ENCODE results near the gene KIF3C.
"Not testable (repeated sequence)": the region's sequence is repeated elsewhere in the genome, so short reads cannot be mapped to it uniquely, and the experiment has no call there.

KIF3C gene

GRCh38 chr2:25960920-25961319 is 21.4 kb downstream of the KIF3C start:
- Histone ChIP-seq H3K36me3 (replicated peaks in 1 of 2; ENCODE audit: control insufficient read depth in 2 of 2, insufficient read depth in 2 of 2, low read length in 2 of 2) (peaks cover 8 to 45% of the 10 kb centered on the region in 2 donors), H3K9me3 (replicated peaks in 1 of 2; ENCODE audit: control insufficient read depth in 2 of 2, insufficient read depth in 1 of 2, low read depth in 1 of 2, low read length in 2 of 2) (no peaks in the 10 kb centered on the region), H3K4me2 (ENCODE audit: insufficient read depth, low read length, poor library complexity, severe bottlenecking) (no peak overlapping the region), H3K23ac (ENCODE audit: low read depth, low read length, poor library complexity) (no peak overlapping the region), H3K4ac (ENCODE audit: low read length) (no peak overlapping the region), H4K91ac (ENCODE audit: low read depth, low read length, poor library complexity) (no peak overlapping the region), H2BK15ac (ENCODE audit: low read length) (no peak overlapping the region), H3K27ac (replicated peaks; ENCODE audit: low read length) (no peak overlapping the region), H2BK120ac (ENCODE audit: low read depth, low read length) (no peak overlapping the region), H3K18ac (ENCODE audit: low read length) (no peak overlapping the region), H2BK12ac (ENCODE audit: low read length) (no peak overlapping the region), H3K79me1 (ENCODE audit: low read depth, low read length) (peaks cover 3% of the 10 kb centered on the region), H3K27me3 (ENCODE audit: control insufficient read depth in 3 of 3, insufficient read depth in 3 of 3, low read depth in 1 of 3, low read length in 3 of 3) (no peaks in the 10 kb centered on the region), H4K8ac (ENCODE audit: low read depth, low read length) (no peak overlapping the region), H3K9ac (ENCODE audit: low read depth, low read length, poor library complexity) (no peak overlapping the region), H2AK5ac (ENCODE audit: low read depth, low read length) (no peak overlapping the region), H3K4me3 (ENCODE audit: low read length in 2 of 2) (no peak overlapping the region), H2BK5ac (ENCODE audit: low read length) (no peak overlapping the region), H2AFZ (ENCODE audit: low read length) (no peak overlapping the region), H3K14ac (ENCODE audit: low read length) (no peak overlapping the region), H3K4me1 (ENCODE audit: control insufficient read depth in 2 of 2, insufficient read depth in 1 of 2, low read depth in 1 of 2, low read length in 2 of 2) (no peaks in the 10 kb centered on the region)
- no peak for DNase-seq (ENCODE audit: low spot score)
- no CpG with 5 or more reads among the region's 2 CpGs for WGBS, 2 donors (ENCODE audit: extremely low coverage in 2 of 2, insufficient read length in 2 of 2, insufficient replicate concordance in 1 of 2)

- H3K18ac ChIP-seq (ENCODE audit: low read length): no peak overlapping the region
- peaks cover 3% of the 10 kb centered on the region for H3K79me1 ChIP-seq (ENCODE audit: low read depth, low read length)
- no peak overlapping the region for H3K27ac ChIP-seq (replicated peaks; ENCODE audit: low read length)
- no peak overlapping the region for H4K91ac ChIP-seq (ENCODE audit: low read depth, low read length, poor library complexity)
- H4K8ac ChIP-seq (ENCODE audit: low read depth, low read length): no peak overlapping the region
- no peak overlapping the region for H2BK15ac ChIP-seq (ENCODE audit: low read length)
- no peak for DNase-seq (ENCODE audit: low spot score)
- H3K4me2 ChIP-seq (ENCODE audit: insufficient read depth, low read length, poor library complexity, severe bottlenecking): no peak overlapping the region
- no peak overlapping the region for H3K23ac ChIP-seq (ENCODE audit: low read depth, low read length, poor library complexity)
- no peaks in the 10 kb centered on the region for H3K9me3 ChIP-seq (replicated peaks in 1 of 2; ENCODE audit: control insufficient read depth in 2 of 2, insufficient read depth in 1 of 2, low read depth in 1 of 2, low read length in 2 of 2)
- peaks cover 8 to 46% of the 10 kb centered on the region in 2 donors for H3K36me3 ChIP-seq (replicated peaks in 1 of 2; ENCODE audit: control insufficient read depth in 2 of 2, insufficient read depth in 2 of 2, low read length in 2 of 2)
- H2BK120ac ChIP-seq (ENCODE audit: low read depth, low read length): no peak overlapping the region
- no peak overlapping the region for H2AFZ ChIP-seq (ENCODE audit: low read length)
- no peaks in the 10 kb centered on the region for H3K27me3 ChIP-seq (ENCODE audit: control insufficient read depth in 3 of 3, insufficient read depth in 3 of 3, low read depth in 1 of 3, low read length in 3 of 3)
- H3K4ac ChIP-seq (ENCODE audit: low read length): no peak overlapping the region
- H2BK5ac ChIP-seq (ENCODE audit: low read length): no peak overlapping the region
- no CpG with 5 or more reads among the region's 4 CpGs for WGBS, 2 donors (ENCODE audit: extremely low coverage in 2 of 2, insufficient read length in 2 of 2, insufficient replicate concordance in 1 of 2)
- no peaks in the 10 kb centered on the region for H3K4me1 ChIP-seq (ENCODE audit: control insufficient read depth in 2 of 2, insufficient read depth in 1 of 2, low read depth in 1 of 2, low read length in 2 of 2)
- no peak overlapping the region for H2BK12ac ChIP-seq (ENCODE audit: low read length)
- H3K4me3 ChIP-seq (ENCODE audit: low read length in 2 of 2): no peak overlapping the region
- no peak overlapping the region for H3K9ac ChIP-seq (ENCODE audit: low read depth, low read length, poor library complexity)
- no peak overlapping the region for H3K14ac ChIP-seq (ENCODE audit: low read length)
- no peak overlapping the region for H2AK5ac ChIP-seq (ENCODE audit: low read depth, low read length)
Measured at GRCh38 chr2:25960396-25960795, 21.9 kb downstream of the KIF3C start.

- no CpG with 5 or more reads among the region's 12 CpGs for WGBS, 2 donors (ENCODE audit: extremely low coverage in 2 of 2, insufficient read length in 2 of 2, insufficient replicate concordance in 1 of 2)
- H3K4me3 ChIP-seq (ENCODE audit: low read length in 2 of 2); H3K4ac ChIP-seq (ENCODE audit: low read length); H2BK12ac ChIP-seq (ENCODE audit: low read length); H3K18ac ChIP-seq (ENCODE audit: low read length); H3K9ac ChIP-seq (ENCODE audit: low read depth, low read length, poor library complexity); H3K23ac ChIP-seq (ENCODE audit: low read depth, low read length, poor library complexity); H2BK5ac ChIP-seq (ENCODE audit: low read length); H3K27ac ChIP-seq (replicated peaks; ENCODE audit: low read length); H4K91ac ChIP-seq (ENCODE audit: low read depth, low read length, poor library complexity); H3K9me3 ChIP-seq (replicated peaks in 1 of 2; ENCODE audit: control insufficient read depth in 2 of 2, insufficient read depth in 1 of 2, low read depth in 1 of 2, low read length in 2 of 2); H4K8ac ChIP-seq (ENCODE audit: low read depth, low read length); DNase-seq (ENCODE audit: low spot score); H2AK5ac ChIP-seq (ENCODE audit: low read depth, low read length); H3K27me3 ChIP-seq (ENCODE audit: control insufficient read depth in 3 of 3, insufficient read depth in 3 of 3, low read depth in 1 of 3, low read length in 3 of 3); H3K14ac ChIP-seq (ENCODE audit: low read length); H2AFZ ChIP-seq (ENCODE audit: low read length); H2BK120ac ChIP-seq (ENCODE audit: low read depth, low read length); H3K4me2 ChIP-seq (ENCODE audit: insufficient read depth, low read length, poor library complexity, severe bottlenecking); H3K4me1 ChIP-seq (ENCODE audit: control insufficient read depth in 2 of 2, insufficient read depth in 1 of 2, low read depth in 1 of 2, low read length in 2 of 2); H3K79me1 ChIP-seq (ENCODE audit: low read depth, low read length); H2BK15ac ChIP-seq (ENCODE audit: low read length): not testable (repeated sequence)
- H3K36me3 ChIP-seq (replicated peaks in 1 of 2; ENCODE audit: control insufficient read depth in 2 of 2, insufficient read depth in 2 of 2, low read length in 2 of 2): peaks cover 7 to 49% of the 10 kb centered on the region in 2 donors
Measured at GRCh38 chr2:25958611-25959010, 23.7 kb downstream of the KIF3C start.

- WGBS, 2 donors (ENCODE audit: extremely low coverage in 2 of 2, insufficient read length in 2 of 2, insufficient replicate concordance in 1 of 2): no CpG with 5 or more reads among the region's 10 CpGs
Measured at GRCh38 chr2:25957743-25958142, 24.6 kb downstream of the KIF3C start.

More at GRCh38 chr2:25957743-25958142, 24.6 kb downstream of the KIF3C start:
- H3K14ac ChIP-seq (ENCODE audit: low read length): no peak overlapping the region
- H3K27ac ChIP-seq (replicated peaks; ENCODE audit: low read length): no peak overlapping the region
- H3K4me3 ChIP-seq (ENCODE audit: low read length in 2 of 2): no peak overlapping the region
- no peak overlapping the region for H4K91ac ChIP-seq (ENCODE audit: low read depth, low read length, poor library complexity)
- no peak overlapping the region for H2BK15ac ChIP-seq (ENCODE audit: low read length)
- H3K36me3 ChIP-seq (replicated peaks in 1 of 2; ENCODE audit: control insufficient read depth in 2 of 2, insufficient read depth in 2 of 2, low read length in 2 of 2): peaks cover 7 to 49% of the 10 kb centered on the region in 2 donors
- H3K79me1 ChIP-seq (ENCODE audit: low read depth, low read length): peaks cover 3% of the 10 kb centered on the region
- H2BK12ac ChIP-seq (ENCODE audit: low read length): no peak overlapping the region
- H3K4me2 ChIP-seq (ENCODE audit: insufficient read depth, low read length, poor library complexity, severe bottlenecking): no peak overlapping the region
- no peaks in the 10 kb centered on the region for H3K9me3 ChIP-seq (replicated peaks in 1 of 2; ENCODE audit: control insufficient read depth in 2 of 2, insufficient read depth in 1 of 2, low read depth in 1 of 2, low read length in 2 of 2)
- no peaks in the 10 kb centered on the region for H3K27me3 ChIP-seq (ENCODE audit: control insufficient read depth in 3 of 3, insufficient read depth in 3 of 3, low read depth in 1 of 3, low read length in 3 of 3)
- no peak overlapping the region for H3K18ac ChIP-seq (ENCODE audit: low read length)
- H2AFZ ChIP-seq (ENCODE audit: low read length): no peak overlapping the region
- H2BK5ac ChIP-seq (ENCODE audit: low read length): no peak overlapping the region
- no peak overlapping the region for H2BK120ac ChIP-seq (ENCODE audit: low read depth, low read length)
- no peak overlapping the region for H3K9ac ChIP-seq (ENCODE audit: low read depth, low read length, poor library complexity)
- no peak overlapping the region for H3K23ac ChIP-seq (ENCODE audit: low read depth, low read length, poor library complexity)
- no peak for DNase-seq (ENCODE audit: low spot score)
- H3K4me1 ChIP-seq (ENCODE audit: control insufficient read depth in 2 of 2, insufficient read depth in 1 of 2, low read depth in 1 of 2, low read length in 2 of 2): peaks cover 0 to 4% of the 10 kb centered on the region in 2 donors
- no peak overlapping the region for H2AK5ac ChIP-seq (ENCODE audit: low read depth, low read length)
- H4K8ac ChIP-seq (ENCODE audit: low read depth, low read length): no peak overlapping the region
- H3K4ac ChIP-seq (ENCODE audit: low read length): no peak overlapping the region
